SH-SY5Y (cell line): ENCODE measurements around the gene SUCLG2.

ENCODE experiments used
- GATA2 ChIP-seq: IDR thresholded peaks from 2 replicates; pipeline ENCODE4 v1.6.1; 2011; ENCODE audit warnings: mild to moderate bottlenecking, low read depth, low read length
- GATA3 ChIP-seq: IDR thresholded peaks from 2 replicates; pipeline ENCODE4 v1.6.1; 2011; ENCODE audit warnings: low read depth, mild to moderate bottlenecking, low read length, moderate library complexity

- no peak for TF ChIP-seq GATA3
- no peak for TF ChIP-seq GATA2
Measured at GRCh38 chr3:67592057-67592456, 62.4 kb downstream of the SUCLG2 start.
